Measurements from ENCODE around the gene DDAH1.

GRCh38 chr1:85406081-85406480 is 58.9 kb downstream of the DDAH1 start:
- TF ChIP-seq CTCF (IDR thresholded peaks at IDR 0.05; ENCODE audit: extremely low read depth in 1 of 2, insufficient read depth in 1 of 2, low read depth in 1 of 2, low read length in 2 of 2) = no peak
- TF ChIP-seq, protein P1, sequence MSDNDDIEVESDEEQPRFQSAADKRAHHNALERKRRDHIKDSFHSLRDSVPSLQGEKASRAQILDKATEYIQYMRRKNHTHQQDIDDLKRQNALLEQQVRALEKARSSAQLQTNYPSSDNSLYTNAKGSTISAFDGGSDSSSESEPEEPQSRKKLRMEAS (IDR thresholded peaks at IDR 0.05; ENCODE audit: insufficient read depth, insufficient read length) = no peak
- TF ChIP-seq MYC (IDR thresholded peaks at IDR 0.05; ENCODE audit: low read depth, low read length) = no peak
- no peak for TF ChIP-seq POLR2AphosphoS5 (IDR thresholded peaks at IDR 0.05; ENCODE audit: insufficient read depth, low read depth, low read length)
- TF ChIP-seq FOS (IDR thresholded peaks at IDR 0.05; ENCODE audit: borderline replicate concordance, insufficient read depth, low read length) = no peak
- no peak for TF ChIP-seq POLR2A (IDR thresholded peaks at IDR 0.05; ENCODE audit: low read depth, low read length)
- no peak for TF ChIP-seq GATA2 (IDR thresholded peaks at IDR 0.05; ENCODE audit: insufficient read depth, insufficient read length, low read depth, low read length)
- no peak for TF ChIP-seq EZH2 (IDR thresholded peaks at IDR 0.05; ENCODE audit: borderline replicate concordance, low read depth, low read length, severe bottlenecking)
